GM12878 (cell line): ENCODE measurements around the gene KRTAP5-3. TPM values are rescaled to one million over a fixed set of nuclear protein-coding genes. Genes with fewer than 3 reads are reported as not detected.
"Not testable (repeated sequence)": the region's sequence is repeated elsewhere in the genome, so short reads cannot be mapped to it uniquely, and the experiment has no call there.

Experiments used
- ATAC-seq: fragments of 200-7000 bp; cut with Tn5 transposase; 3 replicates; pipeline ENCODE4 v1.9.1; 2020; ENCODE audit warnings: mild to moderate bottlenecking, moderate library complexity
- BruUV-seq: library from RNA; stranded (reverse); fragments of 400-500 nt; replicated peaks from 2 replicates; lab custom pipeline; 2021; lab: Mats Ljungman, UMichigan
- CTCF ChIA-PET: fragments of 300-600 bp; sonication (Branson Sonifier 250); formaldehyde crosslinking; extraction: SDS; loops from one replicate; lab custom pipeline; 2021; ENCODE audit warnings: inconsistent platforms; lab: Yijun Ruan, JAX
- POLR2A ChIA-PET: fragments of 350-600 bp; formaldehyde crosslinking; extraction: SDS; loops from one replicate; lab custom pipeline; 2021; ENCODE audit warnings: inconsistent platforms; lab: Charles Lee
- RAD21 ChIA-PET: fragments of 300-600 bp; sonication (Branson Sonifier 250); formaldehyde crosslinking; loops from one replicate; lab custom pipeline; 2023; ENCODE audit warnings: antibody characterized with exemption; ENCODE audit not compliant: unreplicated experiment; lab: Charles Lee
- SMC1A ChIA-PET: fragments of 300-600 bp; sonication (Branson Sonifier 250); formaldehyde crosslinking; loops from one replicate; lab custom pipeline; 2023; ENCODE audit not compliant: unreplicated experiment, uncharacterized antibody; lab: Charles Lee
- DNase-seq: peaks from one replicate; pipeline ENCODE4 v3.0.0-alpha.2; 2011; ENCODE audit warnings: low read depth, low spot score
- FAIRE-seq: peaks from 3 replicates; lab custom pipeline; 2011; peaks lifted over from hg19 to GRCh38; lab: Jason Lieb, UNC
- H2AFZ ChIP-seq: 2 replicates; pipeline ENCODE4 v1.6.0; 2011; ENCODE audit warnings: low read depth, low read length, control low read depth; ENCODE audit not compliant: control insufficient read depth
- H3K27ac ChIP-seq: 2 replicates; pipeline ENCODE4 v1.5.1; 2011; ENCODE audit warnings: control low read depth; ENCODE audit not compliant: control insufficient read depth, insufficient read depth
- H3K27me3 ChIP-seq, 2 experiments: replicated peaks in 1 of 2; 2 replicates each; pipeline versions ENCODE4 v1.6.0 to v1.6.1; 2011; ENCODE audit warnings: low read length in 1 of 2; ENCODE audit not compliant: control insufficient read depth in 2 of 2, insufficient read depth in 2 of 2
- H3K36me3 ChIP-seq, 2 experiments: 2 replicates each; pipeline ENCODE4 v1.5.1; 2011; ENCODE audit warnings: low read length in 1 of 2; ENCODE audit not compliant: control insufficient read depth in 2 of 2, insufficient read depth in 2 of 2
- H3K4me1 ChIP-seq: 2 replicates; pipeline ENCODE4 v1.6.1; 2011; ENCODE audit warnings: mild to moderate bottlenecking, low read length, moderate library complexity, mixed read lengths; ENCODE audit not compliant: control insufficient read depth, insufficient read depth
- H3K4me2 ChIP-seq: 2 replicates; pipeline ENCODE4 v1.6.0; 2011; ENCODE audit warnings: control low read depth; ENCODE audit not compliant: control insufficient read depth, insufficient read depth
- H3K4me3 ChIP-seq: fragments of 200-600 bp; sonication (generic); 2 replicates; pipeline ENCODE4 v1.5.1; 2016
- H3K79me2 ChIP-seq: 2 replicates; pipeline ENCODE4 v1.6.0; 2011; ENCODE audit warnings: low read length; ENCODE audit not compliant: control insufficient read depth, insufficient read depth
- H3K9ac ChIP-seq: 2 replicates; pipeline ENCODE4 v1.8.0; 2011; ENCODE audit warnings: low read length, control low read depth, mixed read lengths; ENCODE audit not compliant: control insufficient read depth, insufficient read depth
- H3K9me3 ChIP-seq: replicated peaks from 3 replicates; pipeline ENCODE4 v1.5.1; 2011; ENCODE audit warnings: mild to moderate bottlenecking, low read length; ENCODE audit not compliant: control insufficient read depth, insufficient read depth
- H4K20me1 ChIP-seq: 2 replicates; pipeline ENCODE4 v1.6.0; 2011; ENCODE audit not compliant: control insufficient read depth, insufficient read depth
- ATF2 ChIP-seq: IDR thresholded peaks from 2 replicates; pipeline ENCODE4 v1.6.1; 2012; ENCODE audit warnings: low read length, inconsistent platforms
- BACH1 ChIP-seq: fragments of 450-650 bp; IDR thresholded peaks from 2 replicates; pipeline ENCODE4 v1.6.1; 2017; ENCODE audit warnings: mild to moderate bottlenecking, borderline replicate concordance
- CREB1 ChIP-seq: IDR thresholded peaks from 2 replicates; pipeline ENCODE4 v1.6.1; 2012; ENCODE audit warnings: low read depth, mild to moderate bottlenecking, inconsistent platforms
- HDAC2 ChIP-seq: fragments of 200-600 bp; sonication (generic); IDR thresholded peaks from 2 replicates; pipeline ENCODE4 v1.6.1; 2017
- HDAC6 ChIP-seq: fragments of 200-600 bp; sonication (generic); IDR thresholded peaks from one replicate; pipeline ENCODE4 v1.8.0; 2017; ENCODE audit warnings: antibody characterized with exemption; ENCODE audit not compliant: unreplicated experiment
- MYC ChIP-seq: IDR thresholded peaks from 2 replicates; pipeline ENCODE4 v1.6.1; 2011; ENCODE audit warnings: mild to moderate bottlenecking, low read length, moderate library complexity, inconsistent platforms; ENCODE audit not compliant: insufficient read depth, insufficient replicate concordance, insufficient read length, severe bottlenecking
- NFIC ChIP-seq: IDR thresholded peaks from 2 replicates; pipeline ENCODE4 v1.6.1; 2012; ENCODE audit warnings: low read depth, mild to moderate bottlenecking, inconsistent platforms, low read length, moderate library complexity
- RELA ChIP-seq: fragments of 450-650 bp; IDR thresholded peaks from 2 replicates; pipeline ENCODE4 v1.8.0; 2014; ENCODE audit warnings: borderline replicate concordance; ENCODE audit not compliant: partially characterized antibody
- STAT1 ChIP-seq: fragments of 450-650 bp; conservative IDR thresholded peaks from 2 replicates; pipeline ENCODE4 v1.6.1; 2014; ENCODE audit warnings: antibody characterized with exemption, mild to moderate bottlenecking
- STAT3 ChIP-seq: IDR thresholded peaks from 2 replicates; pipeline ENCODE4 v1.6.1; 2011; ENCODE audit warnings: low read depth, low read length, improper control_type of control experiment
- YY1 ChIP-seq: IDR thresholded peaks from 2 replicates; pipeline ENCODE4 v1.6.1; 2011; ENCODE audit warnings: low read depth, mild to moderate bottlenecking, low read length
- WGBS: methylation state at CpG from one replicate; pipeline ENCODE4 v1.1.6; 2016; ENCODE audit warnings: low lambda C conversion rate; ENCODE audit not compliant: insufficient replicate concordance, insufficient coverage; ENCODE audit errors: missing lambda C conversion rate; 5-methylcytosine and 5-hydroxymethylcytosine counted together
- in situ Hi-C: fragments of 300-500 bp; cut with MboI; formaldehyde crosslinking; loops from 9 replicates; pipeline ENCODE4 v1.14.3; 2018; ENCODE audit warnings: mixed read lengths
- intact Hi-C: fragments of 100-400 bp; cut with micrococcal nuclease; formaldehyde crosslinking; loops from one replicate; pipeline ENCODE4 v1.14.2; 2022; ENCODE audit not compliant: unreplicated experiment
- polyA plus RNA-seq, 11 experiments: library from polyadenylated mRNA; depleted of rRNA in 4 of 11; unstranded in 6 of 11; stranded (reverse) in 5 of 11; fragments of >200 nt; fragmentation: Nextera tagmentation in 4 of 11; fragmentation: Illumina TruSeq in 1 of 11; extraction: Ambion mirVana in 4 of 11; extraction: Trizol in 1 of 11; gene quantifications; 1 replicate in 1 of 11; 2 replicates in 10 of 11; pipeline versions ENCODE4 v1.2.1 to v1.2.3, GENCODE V29; 2011 to 2016; ENCODE audit warnings: inconsistent platforms in 2 of 11, missing spikeins in 2 of 11, low read depth in 1 of 11
- total RNA-seq, 4 experiments: library from RNA; depleted of rRNA in 3 of 4; stranded (reverse); fragments of >200 nt in 3 of 4; fragmentation: Illumina TruSeq in 1 of 4; extraction: Trizol in 1 of 4; gene quantifications; 2 replicates each; pipeline versions ENCODE4 v1.2.1 to v1.2.3, GENCODE V29; 2013 to 2021

The KRTAP5-3 gene
- total and polyA plus RNA-seq, 10 of the 15 experiments (the other 5 are each of a cell fraction or from before 2014, with no cell fraction given), result not detected

GRCh38 chr11:1595994-1596575, 12.2 kb downstream of the KRTAP5-3 start:
- BruUV-seq, ATAC-seq, H3K4me2 ChIP-seq, H3K4me3 ChIP-seq, H3K36me3 ChIP-seq, H2AFZ ChIP-seq, in situ Hi-C loops, FAIRE-seq, DNase-seq, H3K27me3 ChIP-seq, H3K9me3 ChIP-seq, H3K79me2 ChIP-seq, POLR2A ChIA-PET, H4K20me1 ChIP-seq, H3K27ac ChIP-seq, H3K4me1 ChIP-seq, H3K9ac ChIP-seq: not testable (repeated sequence)
- WGBS, result 59% methylated on average over 11 of the region's 11 CpGs
- ChIA-PET RAD21 (interaction anchor here (1.2 kb wide), 1 partner anchor 49 kb away, joined by 3 read pairs; no protein-coding TSS in a partner anchor), SMC1A (interaction anchor here (1.3 kb wide), 1 partner anchor 35 kb away, joined by 3 read pairs; no protein-coding TSS in a partner anchor), CTCF (interaction anchor here (1.0 to 2.8 kb wide), 4 partner anchors 21 to 57 kb away, joined by 3 to 12 read pairs (median 6); partner anchors contain the start of gene KRTAP5-5)
- intact Hi-C loops, result loop anchor here (1.0 kb wide), 1 partner anchor 33 kb away; the partner anchor contains the start of gene KRTAP5-5

- DNase-seq (no peak), ATAC-seq (no peak), FAIRE-seq (no peak)
- intact Hi-C loops, result no loop called here
- no peaks in the 10 kb centered on the region for H3K4me1 ChIP-seq
- BruUV-seq, result no TSS peak
- H3K4me2 ChIP-seq, result no peak overlapping the region
- H2AFZ ChIP-seq, result no peak overlapping the region
- 86% methylated on average over 9 of the region's 9 CpGs for WGBS
- H3K36me3 ChIP-seq, result no peaks in the 10 kb centered on the region
- SMC1A ChIA-PET, result no interaction called here
- H3K9ac ChIP-seq, result no peak overlapping the region
- no peak overlapping the region for H3K27ac ChIP-seq
- H3K9me3 ChIP-seq, result no peaks in the 10 kb centered on the region; the same call in 2 of the 3 replicates
- in situ Hi-C loops, result no loop called here
- RAD21 ChIA-PET, result no interaction called here
- no peaks in the 10 kb centered on the region for H4K20me1 ChIP-seq
- POLR2A ChIA-PET, result no interaction called here
- CTCF ChIA-PET, result interaction anchor here (1.0 to 1.4 kb wide), 2 partner anchors 11 to 18 kb away, joined by 3 to 4 read pairs; no protein-coding TSS in a partner anchor
- no peaks in the 10 kb centered on the region; a peak in 1 of 4 replicates for H3K27me3 ChIP-seq
- no peak overlapping the region for H3K4me3 ChIP-seq
- TF ChIP-seq HDAC6 (no peak), BACH1 (no peak), STAT3 (no peak), NFIC (no peak), RELA (no peak), YY1 (no peak), STAT1 (no peak), CREB1 (no peak), MYC (no peak), HDAC2 (no peak), ATF2 (no peak)
- H3K79me2 ChIP-seq, result no peaks in the 10 kb centered on the region
These were observed 15.6 kb downstream of the KRTAP5-3 start for GRCh38 chr11:1592628-1593027.
